Measurements from ENCODE around the gene SMARCD1.

SMARCD1 gene

GRCh38 chr12:50104417-50105366 is 19.6 kb downstream of the SMARCD1 start:
- DNase-seq (ENCODE audit: low read depth in 3 of 3): no peak

GRCh38 chr12:50105913-50106450 is 20.8 kb downstream of the SMARCD1 start:
- no peak for DNase-seq (ENCODE audit: low read depth in 3 of 3)

- DNase-seq (ENCODE audit: low read depth in 3 of 3): no peak
Observed at GRCh38 chr12:50106907-50107306, 21.8 kb downstream of the SMARCD1 start.

GRCh38 chr12:50107416-50108268 is 22.5 kb downstream of the SMARCD1 start:
- DNase-seq (ENCODE audit: low read depth in 3 of 3): no peak

GRCh38 chr12:50109319-50109718 is 24.2 kb downstream of the SMARCD1 start:
- DNase-seq (ENCODE audit: low read depth in 3 of 3): no peak

GRCh38 chr12:50110127-50110761 is 25.1 kb downstream of the SMARCD1 start:
- DNase-seq (ENCODE audit: low read depth in 3 of 3): no peak

GRCh38 chr12:50110762-50111351 is 25.7 kb downstream of the SMARCD1 start:
- no peak for DNase-seq (ENCODE audit: low read depth in 3 of 3)

GRCh38 chr12:50111395-50111692 is 26.2 kb downstream of the SMARCD1 start:
- no peak for DNase-seq (ENCODE audit: low read depth in 3 of 3)

- DNase-seq (ENCODE audit: low read depth in 3 of 3): peak; percentile 96 to 99 (median 98)
Observed at GRCh38 chr12:50111693-50112455, 26.7 kb downstream of the SMARCD1 start, which contains the start of gene COX14. Gene COX14, plus strand, starts transcription at chr12:50112236. Its CDS starts 7,808 bp downstream, at chr12:50120044.

GRCh38 chr12:50112456-50113218 is 27.5 kb downstream of the SMARCD1 start:
- peak in 1 of 3 donors; percentile 27 for DNase-seq (ENCODE audit: low read depth in 3 of 3)

- no peak for DNase-seq (ENCODE audit: low read depth in 3 of 3)
Observed at GRCh38 chr12:50117057-50117622, 32.0 kb downstream of the SMARCD1 start.

GRCh38 chr12:50119387-50119786 is 34.2 kb downstream of the SMARCD1 start:
- DNase-seq (ENCODE audit: low read depth in 3 of 3): no peak

GRCh38 chr12:50120521-50120920 is 35.4 kb downstream of the SMARCD1 start:
- no peak for DNase-seq (ENCODE audit: low read depth in 3 of 3)

- no peak for DNase-seq (ENCODE audit: low read depth in 3 of 3)
Observed at GRCh38 chr12:50120953-50121352, 35.8 kb downstream of the SMARCD1 start.

- DNase-seq (ENCODE audit: low read depth in 3 of 3): no peak
Observed at GRCh38 chr12:50121641-50122040, 36.5 kb downstream of the SMARCD1 start.

GRCh38 chr12:50123203-50123602 is 38.1 kb downstream of the SMARCD1 start:
- no peak for DNase-seq (ENCODE audit: low read depth in 3 of 3)

- DNase-seq (ENCODE audit: low read depth in 3 of 3): no peak
Observed at GRCh38 chr12:50127546-50127945, 42.4 kb downstream of the SMARCD1 start.

- DNase-seq (ENCODE audit: low read depth in 3 of 3): no peak
Observed at GRCh38 chr12:50129290-50129689, 44.1 kb downstream of the SMARCD1 start.

GRCh38 chr12:50132505-50133135 is 47.5 kb downstream of the SMARCD1 start:
- DNase-seq (ENCODE audit: low read depth in 3 of 3): no peak

Data from stimulated activated CD4-positive, alpha-beta T cell treated with anti-CD3 and anti-CD28 coated beads, TNF-alpha, amount 100 ng/mL, for 48 hours (primary cell).